SH-SY5Y (cell line): ENCODE data around the gene CIROP.

Source experiments
- GATA2 ChIP-seq: IDR thresholded peaks from 2 replicates; pipeline ENCODE4 v1.6.1; 2011; ENCODE audit warnings: mild to moderate bottlenecking, low read depth, low read length
- GATA3 ChIP-seq: IDR thresholded peaks from 2 replicates; pipeline ENCODE4 v1.6.1; 2011; ENCODE audit warnings: low read depth, mild to moderate bottlenecking, low read length, moderate library complexity

- no peak for TF ChIP-seq GATA3
- TF ChIP-seq GATA2, result no peak
These were observed 21.9 kb upstream of the CIROP start for GRCh38 chr14:23126548-23127278.
